Measurements from ENCODE around the gene DHX40. TPM values are rescaled to one million over a fixed set of nuclear protein-coding genes. Genes with fewer than 3 reads are reported as not detected.

The DHX40 gene
- polyA plus RNA-seq, 1 experiment: 19.0 TPM

DNA sequence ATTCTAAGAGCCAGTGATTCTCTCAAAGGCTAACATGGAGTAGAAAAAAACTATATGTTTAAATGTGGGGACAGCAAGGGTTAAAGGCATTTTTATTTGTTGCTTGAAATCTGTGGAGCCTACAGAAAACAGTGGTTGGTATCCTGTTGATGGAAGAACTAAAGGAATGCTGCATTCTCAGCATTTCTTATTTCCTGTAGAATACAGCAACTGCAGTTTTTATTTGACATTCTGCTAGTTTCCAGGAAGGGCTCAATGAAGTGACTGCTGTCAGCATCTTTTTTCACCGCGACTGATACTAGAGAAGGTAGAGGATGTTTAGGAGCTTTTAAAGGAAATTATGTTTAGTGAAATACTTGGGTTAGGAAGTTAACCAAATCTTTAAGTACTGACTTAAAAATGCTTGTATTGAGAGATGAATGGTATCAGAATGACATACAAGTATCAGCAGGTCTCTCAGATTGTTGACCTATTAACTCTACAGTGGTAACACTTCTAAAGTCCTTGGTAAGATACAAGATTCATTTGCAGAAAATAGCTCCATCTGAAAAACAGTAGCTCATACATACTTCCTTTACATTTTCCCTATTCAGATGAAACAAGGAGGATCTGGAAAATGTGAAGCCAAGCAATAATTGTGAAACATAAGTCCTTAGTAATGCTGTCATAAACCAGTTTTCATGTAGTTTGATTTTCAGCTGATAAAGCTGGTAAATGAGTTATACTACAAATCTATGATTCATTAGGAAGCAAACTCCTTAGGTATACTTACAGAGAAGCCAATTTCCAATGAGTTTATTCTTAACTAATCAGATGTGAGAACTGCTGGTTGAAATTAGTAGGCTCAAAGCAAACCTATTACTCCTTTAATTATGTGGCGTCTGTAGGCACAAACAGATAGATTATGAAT is 69.5 kb downstream of the DHX40 start:
- no peaks in the 10 kb centered on the region for H3K27me3 ChIP-seq (ENCODE audit: control insufficient read depth, insufficient read depth, low read length)
- TF ChIP-seq, protein P1, sequence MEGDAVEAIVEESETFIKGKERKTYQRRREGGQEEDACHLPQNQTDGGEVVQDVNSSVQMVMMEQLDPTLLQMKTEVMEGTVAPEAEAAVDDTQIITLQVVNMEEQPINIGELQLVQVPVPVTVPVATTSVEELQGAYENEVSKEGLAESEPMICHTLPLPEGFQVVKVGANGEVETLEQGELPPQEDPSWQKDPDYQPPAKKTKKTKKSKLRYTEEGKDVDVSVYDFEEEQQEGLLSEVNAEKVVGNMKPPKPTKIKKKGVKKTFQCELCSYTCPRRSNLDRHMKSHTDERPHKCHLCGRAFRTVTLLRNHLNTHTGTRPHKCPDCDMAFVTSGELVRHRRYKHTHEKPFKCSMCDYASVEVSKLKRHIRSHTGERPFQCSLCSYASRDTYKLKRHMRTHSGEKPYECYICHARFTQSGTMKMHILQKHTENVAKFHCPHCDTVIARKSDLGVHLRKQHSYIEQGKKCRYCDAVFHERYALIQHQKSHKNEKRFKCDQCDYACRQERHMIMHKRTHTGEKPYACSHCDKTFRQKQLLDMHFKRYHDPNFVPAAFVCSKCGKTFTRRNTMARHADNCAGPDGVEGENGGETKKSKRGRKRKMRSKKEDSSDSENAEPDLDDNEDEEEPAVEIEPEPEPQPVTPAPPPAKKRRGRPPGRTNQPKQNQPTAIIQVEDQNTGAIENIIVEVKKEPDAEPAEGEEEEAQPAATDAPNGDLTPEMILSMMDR (IDR thresholded peaks at IDR 0.05; ENCODE audit: insufficient read depth, low read depth, low read length): no peak
- no peak for DNase-seq (ENCODE audit: low read depth)
- no peak overlapping the region for H3K4me3 ChIP-seq (ENCODE audit: low read depth, low read length)
- no peaks in the 10 kb centered on the region for H3K36me3 ChIP-seq (ENCODE audit: control insufficient read depth, insufficient read depth, low read length)
- CTCF ChIA-PET: no interaction called here
- POLR2A ChIA-PET: no interaction called here

DNA sequence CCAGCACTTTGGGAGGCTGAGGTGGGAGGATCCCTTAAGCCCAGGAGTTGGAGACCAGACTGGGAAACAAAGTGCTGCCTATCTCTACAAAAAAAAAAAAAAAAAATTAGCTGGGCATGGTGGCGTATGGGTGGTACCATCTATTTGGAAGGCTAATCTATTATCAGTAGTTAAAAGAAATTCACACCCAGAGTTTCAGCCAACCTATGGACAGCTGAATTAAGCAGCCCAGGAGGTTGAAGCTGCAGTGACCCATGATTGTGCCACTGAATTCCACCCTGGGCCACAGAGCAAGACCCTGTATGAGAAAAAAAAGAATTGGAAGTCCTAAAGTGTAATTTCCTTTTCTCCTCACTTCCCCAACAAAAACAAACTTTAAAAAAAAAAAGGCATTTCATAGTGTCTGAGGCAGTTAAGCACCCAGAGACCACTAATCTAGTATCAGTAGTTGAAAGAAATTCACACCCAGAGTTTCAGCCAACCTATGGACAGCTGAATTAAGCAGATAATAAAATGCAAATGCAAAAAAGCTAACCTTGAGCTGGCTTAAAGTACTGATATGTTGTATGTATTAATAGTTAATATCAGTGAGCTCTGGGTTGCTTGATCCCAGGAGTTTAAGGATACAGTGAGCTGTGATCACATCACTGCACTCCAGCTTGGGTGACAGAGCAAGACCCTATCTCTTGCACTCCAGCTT is 72.4 kb downstream of the DHX40 start:
- Histone ChIP-seq H3K4me3 (ENCODE audit: low read depth, low read length) (no peak overlapping the region), H3K27me3 (ENCODE audit: control insufficient read depth, insufficient read depth, low read length) (no peaks in the 10 kb centered on the region), H3K36me3 (ENCODE audit: control insufficient read depth, insufficient read depth, low read length) (no peaks in the 10 kb centered on the region)
- TF ChIP-seq, protein P1 (IDR thresholded peaks at IDR 0.05; ENCODE audit: insufficient read depth, low read depth, low read length): no peak
- ChIA-PET CTCF (interaction anchor here (0.6 to 1.3 kb wide), 2 partner anchors 19 to 23 kb away, joined by 3 to 5 read pairs; no protein-coding TSS in a partner anchor), POLR2A (no interaction called here)
- DNase-seq (ENCODE audit: low read depth): no peak

DNA sequence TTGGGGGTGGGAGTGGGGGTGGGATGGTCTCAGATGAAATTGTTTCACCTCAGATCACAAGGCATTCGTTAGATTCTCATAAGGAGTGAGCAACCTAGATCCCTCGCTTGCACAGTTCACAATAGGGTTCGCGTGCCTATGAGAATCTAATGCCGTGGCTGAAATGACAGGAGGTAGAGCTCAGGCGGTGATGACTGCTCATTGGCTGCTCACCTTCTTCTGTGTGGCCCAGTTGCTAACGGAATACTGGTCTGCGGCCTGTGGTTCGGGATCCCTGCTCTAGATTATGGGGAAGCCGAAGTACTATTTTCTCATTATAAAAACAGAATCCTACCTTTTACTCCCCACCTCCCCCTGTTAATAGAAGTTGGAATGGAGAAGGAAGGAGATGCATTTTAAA is 73.1 kb downstream of the DHX40 start:
- ChIA-PET POLR2A (no interaction called here), CTCF (interaction anchor here (1.3 kb wide), 1 partner anchor 18 kb away, joined by 5 read pairs; no protein-coding TSS in a partner anchor)
- no peak overlapping the region for H3K4me3 ChIP-seq (ENCODE audit: low read depth, low read length)
- TF ChIP-seq, protein P1 (IDR thresholded peaks at IDR 0.05; ENCODE audit: insufficient read depth, low read depth, low read length): no peak
- H3K36me3 ChIP-seq (ENCODE audit: control insufficient read depth, insufficient read depth, low read length): no peaks in the 10 kb centered on the region
- no peak for DNase-seq (ENCODE audit: low read depth)
- no peaks in the 10 kb centered on the region for H3K27me3 ChIP-seq (ENCODE audit: control insufficient read depth, insufficient read depth, low read length)

DNA sequence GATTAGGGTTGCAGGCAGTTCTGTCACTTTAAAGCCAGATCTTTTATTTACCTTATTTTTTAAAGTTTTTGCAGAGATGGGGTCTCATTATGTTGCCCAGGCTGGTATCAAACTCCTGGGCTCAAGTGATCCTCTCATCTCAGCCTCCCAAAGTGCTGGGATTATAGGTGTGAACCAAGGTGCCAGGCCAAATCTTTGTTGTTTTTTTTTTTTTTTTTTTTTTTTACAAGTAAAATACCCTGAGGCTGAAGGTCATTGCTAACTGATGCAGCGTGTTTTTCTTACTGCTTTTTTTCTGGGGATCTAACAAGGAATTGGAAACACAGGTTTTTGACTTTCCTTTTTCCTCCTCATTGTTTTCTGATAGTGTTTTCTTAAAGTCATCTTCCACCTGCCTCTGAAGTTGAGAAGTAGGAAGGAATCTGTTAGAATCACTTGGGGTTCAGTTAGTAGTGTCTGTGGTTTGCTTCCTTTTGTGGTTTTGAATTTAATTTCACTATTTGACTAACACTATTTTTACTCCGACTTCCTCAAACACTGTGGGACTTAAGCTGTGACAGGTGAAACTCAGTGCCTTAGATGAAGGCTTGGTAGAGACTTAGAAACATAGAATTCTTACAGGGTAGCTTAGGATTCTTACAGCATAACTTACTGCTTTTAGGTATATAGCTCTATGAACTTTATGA is 76.5 kb downstream of the DHX40 start:
- Histone ChIP-seq H3K4me3 (ENCODE audit: low read depth, low read length) (no peak overlapping the region), H3K27me3 (ENCODE audit: control insufficient read depth, insufficient read depth, low read length) (no peaks in the 10 kb centered on the region), H3K36me3 (ENCODE audit: control insufficient read depth, insufficient read depth, low read length) (no peaks in the 10 kb centered on the region; the same call in 1 of the 2 replicates)
- ChIA-PET CTCF (no interaction called here), POLR2A (interaction anchor here (0.6 to 0.7 kb wide), 2 partner anchors 15 to 22 kb away, joined by 5 to 11 read pairs; partner anchors contain the start of gene CLTC)
- no peak for DNase-seq (ENCODE audit: low read depth)
- TF ChIP-seq, protein P1 (IDR thresholded peaks at IDR 0.05; ENCODE audit: insufficient read depth, low read depth, low read length): no peak
